GM12872 (cell line): ENCODE data around the gene CCNF.

Experiments used
- TF ChIP-seq, protein P1 (sequence below): IDR thresholded peaks from 3 replicates; pipeline ENCODE4 v1.5.1; 2011; ENCODE audit warnings: low read depth, mild to moderate bottlenecking, low read length, moderate library complexity; ENCODE audit not compliant: insufficient read depth

Gene CCNF

DNA sequence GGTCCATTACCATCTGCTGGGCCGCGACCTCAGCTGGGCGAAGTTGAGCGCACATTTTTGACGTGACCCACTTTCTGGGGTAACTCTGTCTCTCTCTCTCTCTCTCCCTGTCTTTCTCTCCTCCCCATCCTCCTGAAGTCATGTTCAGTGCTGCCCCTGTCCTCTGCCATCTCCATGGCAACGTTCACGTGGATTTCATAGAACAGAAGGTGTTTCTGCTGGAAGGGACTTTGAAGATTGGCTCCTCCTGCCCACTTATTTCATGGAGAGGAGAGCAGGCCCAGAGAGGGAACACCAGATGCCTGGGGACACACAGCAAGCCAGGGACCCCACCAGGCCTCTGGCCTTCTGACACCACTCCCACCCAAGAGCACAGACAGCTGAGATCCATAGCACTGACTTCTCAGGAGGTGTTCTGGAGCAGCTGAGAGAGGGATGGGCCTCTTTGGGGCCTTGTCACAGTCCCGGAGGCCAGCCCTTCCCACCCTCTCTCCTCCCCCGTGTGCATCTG lies 4.2 kb upstream of the CCNF start:
- TF ChIP-seq, protein P1, sequence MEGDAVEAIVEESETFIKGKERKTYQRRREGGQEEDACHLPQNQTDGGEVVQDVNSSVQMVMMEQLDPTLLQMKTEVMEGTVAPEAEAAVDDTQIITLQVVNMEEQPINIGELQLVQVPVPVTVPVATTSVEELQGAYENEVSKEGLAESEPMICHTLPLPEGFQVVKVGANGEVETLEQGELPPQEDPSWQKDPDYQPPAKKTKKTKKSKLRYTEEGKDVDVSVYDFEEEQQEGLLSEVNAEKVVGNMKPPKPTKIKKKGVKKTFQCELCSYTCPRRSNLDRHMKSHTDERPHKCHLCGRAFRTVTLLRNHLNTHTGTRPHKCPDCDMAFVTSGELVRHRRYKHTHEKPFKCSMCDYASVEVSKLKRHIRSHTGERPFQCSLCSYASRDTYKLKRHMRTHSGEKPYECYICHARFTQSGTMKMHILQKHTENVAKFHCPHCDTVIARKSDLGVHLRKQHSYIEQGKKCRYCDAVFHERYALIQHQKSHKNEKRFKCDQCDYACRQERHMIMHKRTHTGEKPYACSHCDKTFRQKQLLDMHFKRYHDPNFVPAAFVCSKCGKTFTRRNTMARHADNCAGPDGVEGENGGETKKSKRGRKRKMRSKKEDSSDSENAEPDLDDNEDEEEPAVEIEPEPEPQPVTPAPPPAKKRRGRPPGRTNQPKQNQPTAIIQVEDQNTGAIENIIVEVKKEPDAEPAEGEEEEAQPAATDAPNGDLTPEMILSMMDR = no peak

DNA sequence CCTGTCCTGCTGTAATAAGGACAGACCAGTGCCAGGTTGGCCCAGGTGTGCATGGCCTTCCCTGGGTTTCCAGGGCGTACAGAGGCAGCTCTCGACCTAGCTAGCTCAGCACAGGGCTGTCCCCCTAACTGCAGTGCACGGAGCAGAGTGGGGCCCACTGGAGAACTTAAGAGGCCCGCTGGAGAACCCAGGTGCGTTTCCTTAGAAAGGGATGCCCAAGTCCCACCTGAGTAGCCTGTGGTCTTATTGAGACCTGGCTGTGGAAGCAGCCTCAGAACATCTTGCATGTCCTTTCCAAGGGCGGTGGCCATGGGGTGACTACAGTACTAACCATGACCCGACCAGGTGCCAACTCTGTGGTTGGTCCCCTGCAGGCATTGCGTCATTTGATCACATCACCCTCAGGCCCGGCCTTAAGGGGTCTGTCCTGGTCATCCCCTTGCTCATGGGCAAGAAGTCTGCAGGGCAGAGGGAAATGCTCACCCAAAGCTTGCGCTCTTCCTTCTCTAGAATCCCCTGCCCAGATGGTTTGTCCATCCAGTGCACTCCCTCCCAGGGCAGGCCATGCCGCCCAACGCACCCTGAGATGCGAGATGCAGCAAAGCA lies 3.3 kb upstream of the CCNF start:
- TF ChIP-seq, protein P1 = no peak

DNA sequence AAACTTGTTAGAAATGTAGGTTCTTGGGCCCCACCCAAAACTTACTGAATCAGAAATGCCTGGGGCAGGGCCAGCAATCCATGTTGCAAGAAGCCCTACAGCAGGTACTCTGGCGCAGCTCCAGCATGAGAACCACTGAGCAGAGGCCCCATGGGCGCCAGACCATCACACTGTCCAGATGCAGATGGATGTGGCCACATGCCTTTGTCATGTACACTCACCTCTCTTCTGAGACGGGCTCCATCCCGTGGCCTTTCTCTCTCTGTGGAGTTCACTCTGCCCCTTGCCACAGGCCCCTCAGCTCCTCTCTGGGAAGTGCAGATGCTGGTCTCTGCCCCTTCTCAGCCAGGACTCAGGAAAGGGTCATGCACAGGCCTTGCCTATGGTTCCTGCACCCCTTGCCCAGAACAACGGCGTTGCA lies 2.3 kb upstream of the CCNF start:
- TF ChIP-seq, protein P1 = no peak

DNA sequence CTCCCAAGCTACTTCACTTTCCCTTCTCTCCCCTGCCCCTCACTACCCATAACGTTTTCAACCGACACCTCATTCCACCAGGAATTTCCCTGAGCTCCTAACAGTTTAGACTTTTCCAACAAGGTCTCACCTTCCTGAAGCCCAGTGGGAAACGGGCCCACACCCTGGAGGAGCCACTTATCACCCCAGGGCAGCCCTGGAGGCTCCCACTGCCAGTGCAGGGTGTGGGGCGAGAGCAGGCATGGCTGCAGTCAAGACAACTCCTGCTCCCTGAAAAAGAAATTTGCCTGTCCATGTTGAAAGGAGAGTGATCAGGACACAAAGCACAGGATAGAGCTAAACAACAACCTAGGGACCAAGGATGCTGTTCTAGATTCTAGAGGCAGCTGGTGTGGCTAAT lies 1.7 kb upstream of the CCNF start:
- TF ChIP-seq, protein P1 = no peak

DNA sequence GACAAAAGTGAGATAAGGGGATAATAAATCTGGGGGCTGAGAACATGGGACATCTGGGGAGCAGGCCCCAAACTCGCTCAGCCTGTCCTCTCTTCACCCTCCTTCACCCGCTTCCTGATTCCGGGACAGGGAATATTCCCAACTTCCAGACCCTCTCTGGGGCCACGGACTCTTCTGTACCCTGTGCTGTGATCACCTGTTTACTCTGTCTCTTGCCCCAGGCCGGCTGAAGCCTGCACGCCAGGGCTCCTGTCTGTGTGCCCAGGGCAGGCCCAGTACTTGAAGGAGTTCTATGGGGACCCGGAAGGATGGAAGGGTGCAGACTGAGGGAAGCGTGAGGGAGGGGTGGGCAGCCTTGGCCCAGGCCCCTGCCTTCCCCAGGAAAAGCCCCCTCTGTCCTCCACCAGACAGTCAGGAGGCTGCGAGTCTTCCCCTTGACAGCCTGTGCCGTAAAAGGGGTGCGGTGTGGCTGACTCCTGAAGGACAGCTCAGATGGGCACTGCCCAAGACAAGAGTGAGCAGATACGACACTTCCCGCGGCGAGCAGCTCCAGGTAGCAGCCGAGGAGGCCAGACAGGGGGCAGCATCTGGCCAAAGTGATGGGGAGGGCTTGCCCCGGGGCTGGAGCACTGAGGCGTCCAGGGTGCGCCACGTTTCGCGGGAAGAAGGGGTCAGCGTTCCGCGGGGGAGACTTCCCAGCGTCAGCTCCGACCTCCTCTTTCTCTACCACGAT lies 1.0 kb upstream of the CCNF start:
- TF ChIP-seq, protein P1 = peak; percentile 54; the same call in 2 of the 3 replicates

DNA sequence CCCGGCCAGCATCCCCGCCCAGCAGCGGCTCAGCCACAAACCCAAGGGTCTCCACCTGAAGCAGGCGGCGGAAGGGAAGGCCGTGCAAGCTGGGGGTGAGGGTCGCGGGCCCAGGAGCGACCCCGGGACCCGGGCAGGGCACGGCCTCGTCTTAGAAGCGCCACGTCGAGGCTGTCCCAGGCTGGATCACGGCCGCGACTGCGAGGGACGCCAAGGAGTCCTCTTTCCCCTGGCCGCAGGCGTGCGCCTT lies 538 bp upstream of the CCNF start:
- TF ChIP-seq, protein P1 = no peak

DNA sequence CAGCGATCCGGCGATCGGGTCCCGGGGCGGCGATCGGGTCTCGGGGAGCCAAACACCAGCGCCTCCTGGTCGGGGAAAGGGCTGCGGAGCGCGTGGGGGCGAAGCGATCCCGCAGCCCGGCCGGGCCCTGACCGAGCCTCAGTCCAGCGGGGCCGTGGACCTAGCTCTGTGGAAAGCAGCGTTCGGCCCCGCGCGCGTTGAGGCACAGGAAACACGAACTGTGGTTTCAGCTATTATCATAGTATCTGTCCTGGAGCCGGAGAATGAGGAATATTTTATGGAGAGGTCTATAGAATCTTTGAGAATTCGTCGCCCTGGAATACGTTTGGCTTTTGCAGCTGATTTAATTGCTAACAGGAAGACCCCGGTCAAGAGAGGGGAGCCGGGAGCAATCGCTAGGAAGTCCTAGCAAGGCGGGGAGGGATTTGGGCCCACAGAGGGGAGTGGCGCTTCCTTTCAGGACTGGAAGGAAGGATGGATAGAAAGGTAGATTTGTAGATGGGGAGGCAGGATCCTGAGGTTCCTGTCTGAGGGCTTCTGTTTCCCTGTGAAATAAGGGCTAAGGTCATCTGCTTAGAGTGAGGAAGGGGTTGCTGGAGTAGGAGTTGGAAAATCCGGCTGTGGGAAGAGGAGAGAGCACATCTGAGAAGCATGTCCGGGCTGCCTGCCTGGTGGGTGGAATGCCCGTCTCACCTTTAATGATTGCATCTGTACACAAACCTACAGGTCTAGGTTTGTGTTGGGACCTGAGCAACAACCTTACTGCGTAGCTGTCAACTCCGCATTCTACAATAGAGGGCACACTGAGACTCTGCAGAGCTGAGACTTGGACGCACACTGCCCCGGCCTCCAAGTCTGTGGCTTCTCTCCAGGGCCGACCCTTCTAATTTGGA lies 770 bp downstream of the CCNF start:
- TF ChIP-seq, protein P1 = peak; percentile 57
